Neural cell (in vitro differentiated cells): ENCODE measurements around the gene MACROH2A2. TPM values are rescaled to one million over a fixed set of nuclear protein-coding genes. Genes with fewer than 3 reads are reported as not detected.

Experiments used
- H2AFZ ChIP-seq: fragments of 200-600, 300-800 bp; sonication (generic), shearing (Covaris generic); 2 replicates; pipeline ENCODE4 v1.6.0; 2014; ENCODE audit warnings: low read depth, mild to moderate bottlenecking, antibody characterized with exemption, low read length, moderate library complexity
- H3F3A ChIP-seq: fragments of 200-600 bp; shearing (Covaris generic); 2 replicates; pipeline ENCODE4 v1.6.1; 2016; ENCODE audit warnings: mild to moderate bottlenecking, moderate library complexity, mixed read lengths, antibody characterized with exemption, low read length; ENCODE audit not compliant: insufficient read depth, poor library complexity, severe bottlenecking
- H3K27ac ChIP-seq: fragments of 200-600, 300-800 bp; sonication (generic), shearing (Covaris generic); 2 replicates; pipeline ENCODE4 v1.5.1; 2014; ENCODE audit warnings: mild to moderate bottlenecking, low read length, moderate library complexity
- H3K27me3 ChIP-seq: fragments of 300-800, 200-600 bp; sonication (generic), shearing (Covaris generic); 2 replicates; pipeline ENCODE4 v1.6.0; 2014; ENCODE audit warnings: mild to moderate bottlenecking, low read depth, low read length, moderate library complexity; ENCODE audit not compliant: insufficient read depth
- H3K36me3 ChIP-seq: fragments of 300-800, 200-600 bp; sonication (generic), shearing (Covaris generic); 2 replicates; pipeline ENCODE4 v1.5.1; 2014; ENCODE audit warnings: mild to moderate bottlenecking, antibody characterized with exemption, low read length, moderate library complexity; ENCODE audit not compliant: insufficient read depth
- H3K4me2 ChIP-seq: fragments of 300-800, 200-600 bp; sonication (generic), shearing (Covaris generic); 2 replicates; pipeline ENCODE4 v1.6.0; 2014; ENCODE audit warnings: mild to moderate bottlenecking, low read length
- H3K4me3 ChIP-seq: fragments of 300-800, 200-600 bp; sonication (generic), shearing (Covaris generic); 2 replicates; pipeline ENCODE4 v1.5.1; 2014; ENCODE audit warnings: mild to moderate bottlenecking, low read length, moderate library complexity
- H3K79me2 ChIP-seq: fragments of 200-600 bp; shearing (Covaris generic); replicated peaks from 2 replicates; pipeline ENCODE4 v1.6.0; 2014; ENCODE audit warnings: mild to moderate bottlenecking, low read length, moderate library complexity; ENCODE audit not compliant: insufficient read depth
- H3K9ac ChIP-seq: fragments of 300-800, 200-600 bp; sonication (generic), shearing (Covaris generic); 2 replicates; pipeline ENCODE4 v1.6.1; 2016; ENCODE audit warnings: mild to moderate bottlenecking, low read length, mixed read lengths
- H3K9me2 ChIP-seq: fragments of 200-600 bp; shearing (Covaris generic); 2 replicates; pipeline ENCODE4 v1.6.1; 2016; ENCODE audit warnings: mild to moderate bottlenecking, low read length, mixed read lengths; ENCODE audit not compliant: insufficient read depth
- H3K9me3 ChIP-seq: fragments of 200-600, 300-800 bp; sonication (generic), shearing (Covaris generic); 2 replicates; pipeline ENCODE4 v1.6.1; 2016; ENCODE audit warnings: mild to moderate bottlenecking, mixed run types, low read length, moderate library complexity, mixed read lengths
- H4K20me1 ChIP-seq: fragments of 200-600 bp; shearing (Covaris generic); 2 replicates; pipeline ENCODE4 v1.6.1; 2016; ENCODE audit warnings: mild to moderate bottlenecking, mixed run types; ENCODE audit not compliant: insufficient read depth
- CTCF ChIP-seq: fragments of 450-650 bp; IDR thresholded peaks from 2 replicates; pipeline ENCODE4 v1.5.1; 2014; ENCODE audit warnings: antibody characterized with exemption, mild to moderate bottlenecking, moderate library complexity; ENCODE audit not compliant: poor library complexity, severe bottlenecking
- EP300 ChIP-seq: fragments of 450-650 bp; conservative IDR thresholded peaks from 2 replicates; pipeline ENCODE4 v1.6.1; 2014; ENCODE audit warnings: antibody characterized with exemption, mild to moderate bottlenecking, moderate library complexity; ENCODE audit not compliant: poor library complexity, severe bottlenecking
- EZH2 ChIP-seq: fragments of 200-600, 300-800 bp; shearing (Covaris generic), sonication (generic); IDR thresholded peaks from 2 replicates; pipeline ENCODE4 v1.6.1; 2014; ENCODE audit warnings: antibody characterized with exemption, low read length, borderline replicate concordance, mild to moderate bottlenecking; ENCODE audit not compliant: insufficient read depth, poor library complexity, severe bottlenecking
- MXI1 ChIP-seq: fragments of 450-650 bp; conservative IDR thresholded peaks from 2 replicates; pipeline ENCODE4 v1.6.1; 2014; ENCODE audit warnings: antibody characterized with exemption, mild to moderate bottlenecking; ENCODE audit not compliant: poor library complexity, severe bottlenecking
- POLR2AphosphoS5 ChIP-seq: IDR thresholded peaks from 2 replicates; pipeline ENCODE4 v1.6.1; 2012
- RAD21 ChIP-seq: fragments of 450-650 bp; conservative IDR thresholded peaks from 2 replicates; pipeline ENCODE4 v1.6.1; 2014; ENCODE audit warnings: antibody characterized with exemption, mild to moderate bottlenecking, moderate library complexity
- REST ChIP-seq: IDR thresholded peaks from 2 replicates; pipeline ENCODE4 v1.6.1; 2012; ENCODE audit warnings: borderline replicate concordance
- SMC3 ChIP-seq: fragments of 450-650 bp; conservative IDR thresholded peaks from 2 replicates; pipeline ENCODE4 v1.6.1; 2014; ENCODE audit warnings: antibody characterized with exemption, mild to moderate bottlenecking, moderate library complexity; ENCODE audit not compliant: poor library complexity
- TAF1 ChIP-seq: IDR thresholded peaks from 2 replicates; pipeline ENCODE4 v1.6.1; 2012; ENCODE audit warnings: low read depth
- polyA plus RNA-seq: library from polyadenylated mRNA; depleted of rRNA; stranded (reverse); fragments of >200 nt; gene quantifications from 2 replicates; pipeline ENCODE4 v1.2.3, GENCODE V29; 2014

Gene MACROH2A2
- polyA plus RNA-seq, 1 donor from 2014 or later = 173 TPM

GRCh38 chr10:70137135-70137534, 84.5 kb downstream of the MACROH2A2 start:
- Histone ChIP-seq H3K4me3 (no peak overlapping the region), H3K79me2 (no peaks in the 10 kb centered on the region), H3K9me3 (no peaks in the 10 kb centered on the region), H3K27ac (no peak overlapping the region), H3K4me2 (no peak overlapping the region), H3K27me3 (peaks cover 13% of the 10 kb centered on the region), H3K9me2 (no peaks in the 10 kb centered on the region), H2AFZ (no peak overlapping the region), H4K20me1 (no peaks in the 10 kb centered on the region), H3K36me3 (no peaks in the 10 kb centered on the region), H3K9ac (no peak overlapping the region), H3F3A (no peaks in the 10 kb centered on the region)
- TF ChIP-seq POLR2AphosphoS5 (no peak), TAF1 (no peak), RAD21 (no peak), EP300 (no peak), CTCF (no peak), MXI1 (no peak), REST (no peak), SMC3 (no peak), EZH2 (no peak)

GRCh38 chr10:70137927-70138883, 85.6 kb downstream of the MACROH2A2 start:
- peaks cover 2% of the 10 kb centered on the region for H3K27me3 ChIP-seq
- no peaks in the 10 kb centered on the region for H3F3A ChIP-seq
- H3K9me3 ChIP-seq = no peaks in the 10 kb centered on the region
- H3K79me2 ChIP-seq = no peaks in the 10 kb centered on the region
- no peak overlapping the region for H3K4me3 ChIP-seq
- no peak overlapping the region for H2AFZ ChIP-seq
- H3K9ac ChIP-seq = no peak overlapping the region
- H3K4me2 ChIP-seq = no peak overlapping the region
- no peaks in the 10 kb centered on the region for H4K20me1 ChIP-seq
- H3K9me2 ChIP-seq = no peaks in the 10 kb centered on the region
- no peak for TF ChIP-seq EZH2
- no peak for TF ChIP-seq MXI1
- no peak for TF ChIP-seq EP300
- TF ChIP-seq REST = no peak
- TF ChIP-seq RAD21 = no peak
- TF ChIP-seq SMC3 = no peak
- no peak for TF ChIP-seq TAF1
- no peak for TF ChIP-seq CTCF
- TF ChIP-seq POLR2AphosphoS5 = no peak
- H3K36me3 ChIP-seq = no peaks in the 10 kb centered on the region
- H3K27ac ChIP-seq = no peak overlapping the region
